B cell (primary cell): Measurements from ENCODE around the gene OXCT1. TPM values are rescaled to one million over a fixed set of nuclear protein-coding genes. Genes with fewer than 3 reads are reported as not detected.

ENCODE experiments used
- ATAC-seq: fragments of 200-7000 bp; cut with Tn5 transposase; one replicate; pipeline ENCODE4 v1.10.0; 2021; ENCODE audit warnings: low read depth, mild to moderate bottlenecking, moderate number of reproducible peaks, moderate library complexity
- CTCF ChIA-PET: fragments of 350-600 bp; sonication (Branson Sonifier 250); formaldehyde crosslinking; loops from one replicate; lab custom pipeline; 2021; ENCODE audit warnings: antibody characterized with exemption, inconsistent platforms; lab: Charles Lee
- POLR2A ChIA-PET: fragments of 350-600 bp; sonication (Branson Sonifier 250); formaldehyde crosslinking; loops from one replicate; lab custom pipeline; 2021; ENCODE audit warnings: antibody characterized with exemption; lab: Charles Lee
- DNase-seq: peaks from one replicate; pipeline ENCODE4 v3.0.0; 2013
- H2AFZ ChIP-seq: 2 replicates; pipeline ENCODE4 v1.6.1; 2012; ENCODE audit warnings: mild to moderate bottlenecking, low read depth, low read length; ENCODE audit not compliant: insufficient read depth, poor library complexity, severe bottlenecking
- H3K27ac ChIP-seq, 2 donors: 1 replicate in 1 of 2; 2 replicates in 1 of 2; pipeline ENCODE4 v1.5.1; 2012 to 2013; ENCODE audit warnings: low read length in 2 of 2, mild to moderate bottlenecking in 2 of 2, moderate library complexity in 1 of 2
- H3K27me3 ChIP-seq, 4 experiments: fragments of 200-600 bp in 1 of 4; sonication (generic) in 1 of 4; replicated peaks in 1 of 4; 1 replicate in 2 of 4; 2 replicates in 2 of 4; pipeline versions ENCODE4 v1.6.1 to v1.7.0; 2013 to 2016; ENCODE audit warnings: low read length in 3 of 4, mild to moderate bottlenecking in 2 of 4, mixed read lengths in 1 of 4, moderate library complexity in 1 of 4; ENCODE audit not compliant: insufficient read depth in 4 of 4, control insufficient read depth in 3 of 4; ENCODE audit errors: control extremely low read depth in 1 of 4
- H3K36me3 ChIP-seq, 2 experiments: replicated peaks in 1 of 2; 1 replicate in 1 of 2; 2 replicates in 1 of 2; pipeline versions ENCODE4 v1.6.1 to v1.7.1; 2013; ENCODE audit warnings: low read length in 1 of 2; ENCODE audit not compliant: insufficient read depth in 2 of 2, control insufficient read depth in 1 of 2; ENCODE audit errors: control extremely low read depth in 1 of 2, extremely low read depth in 1 of 2
- H3K4me1 ChIP-seq, 2 donors: fragments of 200-600 bp in 1 of 2; sonication (generic) in 1 of 2; 1 replicate in 1 of 2; 2 replicates in 1 of 2; pipeline versions ENCODE4 v1.5.1 to v1.6.1; 2013 to 2017; ENCODE audit warnings: low read length in 2 of 2; ENCODE audit not compliant: control insufficient read depth in 2 of 2, insufficient read depth in 2 of 2
- H3K4me2 ChIP-seq: replicated peaks from 2 replicates; pipeline ENCODE3; 2012; ENCODE audit warnings: mild to moderate bottlenecking, low read depth, low read length; ENCODE audit not compliant: poor library complexity, severe bottlenecking
- H3K4me3 ChIP-seq, 5 experiments: fragments of 200-600 bp in 1 of 5; sonication (generic) in 1 of 5; 1 replicate in 3 of 5; 2 replicates in 2 of 5; pipeline versions ENCODE4 v1.5.1 to v1.7.0; 2011 to 2016; ENCODE audit warnings: low read length in 4 of 5, mild to moderate bottlenecking in 4 of 5, low read depth in 2 of 5, control low read depth in 1 of 5, moderate library complexity in 1 of 5; ENCODE audit not compliant: insufficient read depth in 1 of 5; ENCODE audit errors: control extremely low read depth in 1 of 5, extremely low read depth in 1 of 5
- H3K79me2 ChIP-seq: fragments of 200-600 bp; sonication (generic); one replicate; pipeline ENCODE4 v1.6.0; 2016; ENCODE audit warnings: low read length; ENCODE audit not compliant: control insufficient read depth, insufficient read depth
- H3K9ac ChIP-seq: fragments of 200-600 bp; sonication (generic); 2 replicates; pipeline ENCODE4 v1.6.1; 2017; ENCODE audit warnings: mild to moderate bottlenecking, low read length, moderate library complexity
- H3K9me3 ChIP-seq, 3 donors: one replicate each; pipeline versions ENCODE4 v1.6.1 to v1.7.1; 2013; ENCODE audit warnings: low read length in 2 of 3; ENCODE audit not compliant: control insufficient read depth in 2 of 3, insufficient read depth in 1 of 3; ENCODE audit errors: control extremely low read depth in 1 of 3
- H4K20me1 ChIP-seq: 2 replicates; pipeline ENCODE4 v1.6.0; 2012; ENCODE audit warnings: mild to moderate bottlenecking, low read length; ENCODE audit not compliant: insufficient read depth, control insufficient read depth, poor library complexity, severe bottlenecking
- H3K27ac Mint-ChIP-seq: one replicate; pipeline ENCODE4 v1.8.0; 2021; ENCODE audit warnings: mixed read lengths
- H3K27me3 Mint-ChIP-seq: one replicate; pipeline ENCODE4 v1.8.0; 2021; ENCODE audit warnings: mixed read lengths
- H3K4me1 Mint-ChIP-seq: one replicate; pipeline ENCODE4 v1.8.0; 2021; ENCODE audit warnings: mixed read lengths
- H3K4me3 Mint-ChIP-seq: one replicate; pipeline ENCODE4 v1.8.0; 2021; ENCODE audit warnings: mixed read lengths
- H3K9me3 Mint-ChIP-seq: one replicate; pipeline ENCODE4 v1.8.0; 2022; ENCODE audit warnings: mixed read lengths; ENCODE audit not compliant: insufficient read depth
- EZH2 ChIP-seq: IDR thresholded peaks from 2 replicates; pipeline ENCODE4 v1.6.1; 2012; ENCODE audit warnings: borderline replicate concordance, low read depth, mild to moderate bottlenecking, moderate library complexity, low read length; ENCODE audit not compliant: insufficient read depth, poor library complexity, severe bottlenecking
- WGBS: methylation state at CpG from one replicate; pipeline ENCODE4 v1.1.5; 2013; ENCODE audit warnings: missing lambda C conversion rate; ENCODE audit not compliant: insufficient coverage; 5-methylcytosine and 5-hydroxymethylcytosine counted together
- intact Hi-C: fragments of 100-400 bp; cut with micrococcal nuclease; formaldehyde crosslinking; loops from one replicate; pipeline ENCODE4 v1.10.0; 2022
- polyA plus RNA-seq: library from polyadenylated mRNA; depleted of rRNA; stranded (reverse); fragments of >200 nt; gene quantifications from 2 replicates; pipeline ENCODE4 v1.2.3, GENCODE V29; 2012
- total RNA-seq, 2 donors: library from RNA; stranded (reverse); fragments of 120-200 nt in 1 of 2; gene quantifications; 1 replicate in 1 of 2; 2 replicates in 1 of 2; pipeline versions ENCODE4 v1.2.3 to v1.2.4, GENCODE V29; 2013 to 2022
- TF ChIP-seq, protein P1 (sequence below): fragments of 200-600 bp; IDR thresholded peaks from one replicate; pipeline ENCODE4 v1.8.0; 2022; ENCODE audit warnings: antibody characterized with exemption, mild to moderate bottlenecking

Gene OXCT1
- total and polyA plus RNA-seq, 2 donors (not counting 1 experiment from before 2014, with no cell fraction given): 11.0 to 35.6 TPM

DNA sequence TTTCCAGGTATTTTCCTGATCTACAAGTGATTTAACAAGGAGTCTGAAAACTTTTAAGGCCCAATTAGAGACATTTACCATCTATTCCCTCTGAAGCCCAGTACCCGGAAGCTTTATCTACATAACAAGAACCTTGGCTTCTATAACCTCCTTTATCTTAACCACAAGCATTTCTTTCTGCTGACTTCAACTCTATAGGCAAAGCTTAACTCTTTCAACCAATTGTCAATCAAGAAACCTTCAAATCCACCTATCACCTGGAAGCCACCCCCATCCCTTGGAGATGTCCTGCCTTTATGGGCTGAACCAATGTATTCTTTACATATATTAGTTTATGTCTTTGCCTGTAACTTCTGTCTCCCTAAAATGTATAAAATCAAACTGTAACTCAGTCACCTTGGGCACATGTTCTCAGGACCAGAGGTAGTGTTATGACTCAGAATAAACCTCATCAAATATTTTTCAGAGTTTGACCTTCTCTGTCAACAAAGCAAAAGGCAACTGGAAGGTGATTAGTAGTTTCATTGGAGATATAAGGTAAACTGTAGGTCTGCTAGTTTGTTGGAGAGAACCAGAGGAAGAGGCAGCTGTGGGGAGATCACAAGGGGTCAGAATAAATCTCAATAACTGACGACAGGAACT, 21.0 kb upstream of the OXCT1 start:
- Histone ChIP-seq H4K20me1 (no peaks in the 10 kb centered on the region), H3K4me1 (no peaks in the 10 kb centered on the region), H3K36me3 (no peaks in the 10 kb centered on the region), H3K4me3 (no peak overlapping the region), H3K9ac (no peak overlapping the region), H3K4me2 (no peak overlapping the region), H2AFZ (no peak overlapping the region), H3K9me3 (no peaks in the 10 kb centered on the region), H3K79me2 (no peaks in the 10 kb centered on the region), H3K27me3 (peaks cover 0 to 35% (median 15%) of the 10 kb centered on the region in 4 experiments), H3K27ac (no peak overlapping the region)
- intact Hi-C loops: no loop called here
- ChIA-PET POLR2A (no interaction called here), CTCF (no interaction called here)
- no peak for ATAC-seq
- H3K27me3 Mint-ChIP-seq: peaks cover 56% of the 10 kb centered on the region
- no peak for DNase-seq
- H3K27ac Mint-ChIP-seq: no peak overlapping the region
- WGBS: 76% methylated on average over 2 of the region's 2 CpGs
- no peaks in the 10 kb centered on the region for H3K9me3 Mint-ChIP-seq
- TF ChIP-seq, protein P1, sequence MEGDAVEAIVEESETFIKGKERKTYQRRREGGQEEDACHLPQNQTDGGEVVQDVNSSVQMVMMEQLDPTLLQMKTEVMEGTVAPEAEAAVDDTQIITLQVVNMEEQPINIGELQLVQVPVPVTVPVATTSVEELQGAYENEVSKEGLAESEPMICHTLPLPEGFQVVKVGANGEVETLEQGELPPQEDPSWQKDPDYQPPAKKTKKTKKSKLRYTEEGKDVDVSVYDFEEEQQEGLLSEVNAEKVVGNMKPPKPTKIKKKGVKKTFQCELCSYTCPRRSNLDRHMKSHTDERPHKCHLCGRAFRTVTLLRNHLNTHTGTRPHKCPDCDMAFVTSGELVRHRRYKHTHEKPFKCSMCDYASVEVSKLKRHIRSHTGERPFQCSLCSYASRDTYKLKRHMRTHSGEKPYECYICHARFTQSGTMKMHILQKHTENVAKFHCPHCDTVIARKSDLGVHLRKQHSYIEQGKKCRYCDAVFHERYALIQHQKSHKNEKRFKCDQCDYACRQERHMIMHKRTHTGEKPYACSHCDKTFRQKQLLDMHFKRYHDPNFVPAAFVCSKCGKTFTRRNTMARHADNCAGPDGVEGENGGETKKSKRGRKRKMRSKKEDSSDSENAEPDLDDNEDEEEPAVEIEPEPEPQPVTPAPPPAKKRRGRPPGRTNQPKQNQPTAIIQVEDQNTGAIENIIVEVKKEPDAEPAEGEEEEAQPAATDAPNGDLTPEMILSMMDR: no peak
- no peaks in the 10 kb centered on the region for H3K4me1 Mint-ChIP-seq
- H3K4me3 Mint-ChIP-seq: no peak overlapping the region

DNA sequence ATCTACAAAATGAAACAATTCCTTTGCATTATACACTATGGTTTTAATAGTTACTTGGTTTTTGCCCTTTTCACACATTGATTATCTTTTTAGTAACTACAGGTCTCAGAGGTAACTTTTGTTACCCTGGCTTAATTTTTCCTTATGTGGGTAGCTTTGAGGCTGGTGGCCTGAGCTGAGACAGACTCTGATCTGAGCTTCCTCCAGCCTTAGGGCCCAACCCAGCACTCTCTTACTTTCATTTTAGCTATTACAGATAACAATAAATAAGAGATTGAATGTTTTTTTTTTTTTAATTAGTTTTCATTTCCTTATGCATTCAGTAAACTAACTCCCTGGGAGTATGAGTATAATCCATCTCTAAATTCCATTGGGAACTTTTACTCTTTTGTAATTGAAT, 15.1 kb upstream of the OXCT1 start:
- no peak overlapping the region for H3K9ac ChIP-seq
- no peaks in the 10 kb centered on the region for H3K79me2 ChIP-seq
- no peaks in the 10 kb centered on the region for H3K9me3 Mint-ChIP-seq
- H3K27me3 ChIP-seq: peaks cover 0 to 27% (median 3%) of the 10 kb centered on the region in 4 experiments
- no peaks in the 10 kb centered on the region for H3K36me3 ChIP-seq
- ChIA-PET POLR2A (no interaction called here), CTCF (no interaction called here)
- intact Hi-C loops: no loop called here
- no peak for ATAC-seq
- no peaks in the 10 kb centered on the region for H3K4me1 Mint-ChIP-seq
- peaks cover 37% of the 10 kb centered on the region for H3K27me3 Mint-ChIP-seq
- no peak overlapping the region for H3K27ac ChIP-seq
- H3K4me2 ChIP-seq: no peak overlapping the region
- no peak overlapping the region for H3K4me3 Mint-ChIP-seq
- H3K9me3 ChIP-seq: no peaks in the 10 kb centered on the region
- H3K27ac Mint-ChIP-seq: no peak overlapping the region
- H2AFZ ChIP-seq: no peak overlapping the region
- H3K4me3 ChIP-seq: no peak overlapping the region
- no peaks in the 10 kb centered on the region for H3K4me1 ChIP-seq
- H4K20me1 ChIP-seq: no peaks in the 10 kb centered on the region
- TF ChIP-seq EZH2: no peak
- TF ChIP-seq, protein P1: no peak
- no peak for DNase-seq
